Gastroesophageal sphincter (tissue), 3 donors: ENCODE results near the gene CFAP61.

Experiments used
- POLR2A ChIP-seq, 2 donors: fragments of 450-650 bp; IDR thresholded peaks; one replicate each; pipeline ENCODE4 v1.6.1; 2017; ENCODE audit warnings: antibody characterized with exemption in 2 of 2, mild to moderate bottlenecking in 2 of 2, moderate library complexity in 1 of 2
- TF ChIP-seq, protein P1 (sequence below), 4 experiments: fragments of 200-600 bp in 2 of 4; fragments of 450-650 bp in 2 of 4; sonication (generic) in 1 of 4; IDR thresholded peaks; one replicate each; pipeline ENCODE4 v1.5.1; 2017 to 2019; ENCODE audit warnings: antibody characterized with exemption in 4 of 4, mild to moderate bottlenecking in 2 of 4, moderate library complexity in 2 of 4

DNA sequence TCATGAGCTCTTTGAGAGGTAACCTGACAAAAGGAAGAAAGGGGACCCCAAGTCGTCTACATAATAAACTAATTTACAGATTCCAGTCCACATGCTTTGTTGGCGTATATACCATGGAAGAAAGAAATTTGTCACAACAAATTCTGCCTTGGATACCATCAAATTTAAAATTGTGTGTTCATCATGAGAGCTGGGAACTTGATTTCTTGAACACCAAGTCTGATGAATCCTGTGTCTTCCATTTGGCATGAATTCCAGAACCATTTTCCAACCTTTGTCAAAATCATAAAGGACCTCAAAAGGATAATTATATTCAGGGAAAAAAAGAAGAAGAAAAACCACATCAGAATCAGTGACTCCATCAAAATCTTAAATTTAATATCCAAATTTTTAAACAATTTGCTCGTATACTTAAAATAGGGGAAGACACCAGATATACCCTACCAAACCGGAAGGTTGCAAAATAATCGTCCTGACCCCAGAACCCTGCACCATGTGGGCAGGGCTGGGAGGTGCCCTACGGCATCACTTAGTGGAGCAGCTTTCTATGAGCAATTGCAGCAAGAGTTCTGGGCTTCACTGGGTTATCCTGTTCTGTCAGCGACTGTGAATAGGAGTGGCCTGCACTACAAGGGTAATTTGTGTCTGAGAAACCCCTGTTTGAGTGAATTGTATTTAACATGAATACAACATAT lies 241.5 kb downstream of the CFAP61 start:
- no peak for TF ChIP-seq POLR2A (IDR thresholded peaks at IDR 0.05)
- TF ChIP-seq, protein P1, sequence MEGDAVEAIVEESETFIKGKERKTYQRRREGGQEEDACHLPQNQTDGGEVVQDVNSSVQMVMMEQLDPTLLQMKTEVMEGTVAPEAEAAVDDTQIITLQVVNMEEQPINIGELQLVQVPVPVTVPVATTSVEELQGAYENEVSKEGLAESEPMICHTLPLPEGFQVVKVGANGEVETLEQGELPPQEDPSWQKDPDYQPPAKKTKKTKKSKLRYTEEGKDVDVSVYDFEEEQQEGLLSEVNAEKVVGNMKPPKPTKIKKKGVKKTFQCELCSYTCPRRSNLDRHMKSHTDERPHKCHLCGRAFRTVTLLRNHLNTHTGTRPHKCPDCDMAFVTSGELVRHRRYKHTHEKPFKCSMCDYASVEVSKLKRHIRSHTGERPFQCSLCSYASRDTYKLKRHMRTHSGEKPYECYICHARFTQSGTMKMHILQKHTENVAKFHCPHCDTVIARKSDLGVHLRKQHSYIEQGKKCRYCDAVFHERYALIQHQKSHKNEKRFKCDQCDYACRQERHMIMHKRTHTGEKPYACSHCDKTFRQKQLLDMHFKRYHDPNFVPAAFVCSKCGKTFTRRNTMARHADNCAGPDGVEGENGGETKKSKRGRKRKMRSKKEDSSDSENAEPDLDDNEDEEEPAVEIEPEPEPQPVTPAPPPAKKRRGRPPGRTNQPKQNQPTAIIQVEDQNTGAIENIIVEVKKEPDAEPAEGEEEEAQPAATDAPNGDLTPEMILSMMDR (IDR thresholded peaks at IDR 0.05) = no peak
